Lower leg skin (tissue), 4 donors: ENCODE results near the gene USP30. TPM values are rescaled to one million over a fixed set of nuclear protein-coding genes. Genes with fewer than 3 reads are reported as not detected.

Experiments
- DNase-seq, 2 donors: peaks; one replicate each; pipeline ENCODE4 v3.0.0-alpha.2; 2019; ENCODE audit warnings: low spot score in 2 of 2
- H3K4me3 ChIP-seq: fragments of 200-600 bp; sonication (generic); 2 replicates; pipeline ENCODE4 v1.5.1; 2017; ENCODE audit warnings: mild to moderate bottlenecking, low read depth; ENCODE audit not compliant: poor library complexity, severe bottlenecking
- CTCF ChIP-seq, 3 donors: fragments of 450-650 bp; IDR thresholded peaks; one replicate each; pipeline ENCODE4 v1.5.1; 2016; ENCODE audit warnings: antibody characterized with exemption in 3 of 3, mild to moderate bottlenecking in 3 of 3, moderate library complexity in 2 of 3
- POLR2A ChIP-seq, 2 donors: fragments of 450-650 bp; IDR thresholded peaks; one replicate each; pipeline ENCODE4 v1.6.1; 2016 to 2017; ENCODE audit warnings: antibody characterized with exemption in 2 of 2, mild to moderate bottlenecking in 1 of 2, moderate library complexity in 1 of 2
- WGBS, 2 donors: methylation state at CpG; one replicate each; pipeline ENCODE4 v1.1.5; 2018; 5-methylcytosine and 5-hydroxymethylcytosine counted together
- intact Hi-C: fragments of 100-400 bp; cut with DNase I; formaldehyde crosslinking; loops from one replicate; pipeline ENCODE4 v1.15.0; 2023; ENCODE audit warnings: low total_unique reads
- total RNA-seq, 4 donors: library from RNA; depleted of rRNA; stranded (reverse); fragments of >200 nt; gene quantifications; one replicate each; pipeline ENCODE4 v1.1.0, GENCODE V29; 2016

Gene USP30
- total RNA-seq, 4 donors from 2014 or later: 11.5 to 29.5 (median 22.2) TPM

- no peak for DNase-seq
- H3K4me3 ChIP-seq: no peak overlapping the region
- no peak for TF ChIP-seq POLR2A (IDR thresholded peaks at IDR 0.05)
- TF ChIP-seq CTCF (IDR thresholded peaks at IDR 0.05): no peak
- intact Hi-C loops: no loop called here
Measured at GRCh38 chr12:109074866-109075265, 22.5 kb downstream of the USP30 start.

GRCh38 chr12:109082751-109083150 lies 30.4 kb downstream of the USP30 start:
- intact Hi-C loops: no loop called here
- no peak for TF ChIP-seq POLR2A (IDR thresholded peaks at IDR 0.05)
- no peak for TF ChIP-seq CTCF (IDR thresholded peaks at IDR 0.05)
- no peak overlapping the region for H3K4me3 ChIP-seq
- no peak for DNase-seq
- 94% methylated on average over 14 of the region's 14 CpGs for WGBS, 2 donors

- WGBS, 2 donors: 95 to 100% methylated on average over 2 of the region's 2 CpGs
- H3K4me3 ChIP-seq: no peak overlapping the region
- TF ChIP-seq POLR2A (IDR thresholded peaks at IDR 0.05) (no peak), CTCF (IDR thresholded peaks at IDR 0.05) (no peak)
- DNase-seq: no peak
- intact Hi-C loops: no loop called here
Measured at GRCh38 chr12:109084425-109084824, 32.0 kb downstream of the USP30 start.

GRCh38 chr12:109085590-109085989 lies 33.2 kb downstream of the USP30 start:
- intact Hi-C loops: no loop called here
- no peak for DNase-seq
- WGBS, 2 donors: 95% methylated on average over 11 of the region's 11 CpGs
- no peak for TF ChIP-seq POLR2A (IDR thresholded peaks at IDR 0.05)
- H3K4me3 ChIP-seq: no peak overlapping the region

GRCh38 chr12:109087250-109087649 lies 34.9 kb downstream of the USP30 start:
- WGBS, 2 donors: 71 to 77% methylated on average over 5 of the region's 5 CpGs
- DNase-seq: no peak
- H3K4me3 ChIP-seq: no peak overlapping the region
- TF ChIP-seq POLR2A (IDR thresholded peaks at IDR 0.05): no peak
- TF ChIP-seq CTCF (IDR thresholded peaks at IDR 0.05): no peak
- intact Hi-C loops: no loop called here

- WGBS, 2 donors: 76 to 82% methylated on average over 6 of the region's 6 CpGs
- TF ChIP-seq CTCF (IDR thresholded peaks at IDR 0.05) (no peak), POLR2A (IDR thresholded peaks at IDR 0.05) (no peak)
- H3K4me3 ChIP-seq: no peak overlapping the region
- no peak for DNase-seq
- intact Hi-C loops: no loop called here
Measured at GRCh38 chr12:109088818-109089217, 36.4 kb downstream of the USP30 start.
